Spinal cord (tissue), 10 donors: Measurements from ENCODE around the gene PLB1. TPM values are rescaled to one million over a fixed set of nuclear protein-coding genes. Genes with fewer than 3 reads are reported as not detected.

Experiments used
- DNase-seq, 6 donors: peaks; one replicate each; pipeline versions ENCODE4 v3.0.0 to v3.0.0-alpha.2; 2013 to 2015; ENCODE audit warnings: low spot score in 6 of 6, low read depth in 4 of 6
- H3K27ac ChIP-seq: one replicate; pipeline ENCODE4 v1.5.1; 2013; ENCODE audit warnings: low read depth, low read length, control low read depth
- H3K27me3 ChIP-seq: one replicate; pipeline ENCODE4 v1.6.1; 2013; ENCODE audit warnings: low read length; ENCODE audit not compliant: control insufficient read depth, insufficient read depth
- H3K36me3 ChIP-seq: one replicate; pipeline ENCODE4 v1.6.1; 2013; ENCODE audit warnings: low read length; ENCODE audit not compliant: control insufficient read depth, insufficient read depth
- H3K4me1 ChIP-seq: one replicate; pipeline ENCODE4 v1.6.1; 2013; ENCODE audit warnings: low read length; ENCODE audit not compliant: control insufficient read depth, insufficient read depth
- H3K4me3 ChIP-seq: one replicate; pipeline ENCODE4 v1.5.1; 2013; ENCODE audit warnings: low read depth, low read length, control low read depth
- H3K9me3 ChIP-seq: one replicate; pipeline ENCODE4 v1.6.1; 2013; ENCODE audit warnings: low read length; ENCODE audit not compliant: control insufficient read depth, insufficient read depth
- WGBS: methylation state at CpG from one replicate; pipeline ENCODE4 v1.1.5; 2013; ENCODE audit warnings: missing lambda C conversion rate; ENCODE audit not compliant: insufficient coverage; 5-methylcytosine and 5-hydroxymethylcytosine counted together
- polyA plus RNA-seq, 2 donors: library from polyadenylated mRNA; unstranded; fragments of 120-200 nt; gene quantifications; one replicate each; pipeline ENCODE4 v1.2.1, GENCODE V29; 2013; ENCODE audit not compliant: insufficient read length in 2 of 2
- total RNA-seq, 2 donors: library from RNA; depleted of rRNA in 1 of 2; stranded (reverse); fragments of 120-200 nt in 1 of 2; fragments of >200 nt in 1 of 2; gene quantifications; one replicate each; pipeline versions ENCODE4 v1.2.3 to v1.2.4, GENCODE V29; 2013 to 2014
- donor health status: healthy.

PLB1 gene
- total and polyA plus RNA-seq, 4 donors, result 5.5 to 11.2 (median 10.6) TPM

- no peak overlapping the region for H3K27ac ChIP-seq
- WGBS, result no CpG with 5 or more reads among the region's 2 CpGs
- H3K4me1 ChIP-seq, result peaks cover 6% of the 10 kb centered on the region
- no peaks in the 10 kb centered on the region for H3K27me3 ChIP-seq
- no peaks in the 10 kb centered on the region for H3K9me3 ChIP-seq
- no peaks in the 10 kb centered on the region for H3K36me3 ChIP-seq
- no peak overlapping the region for H3K4me3 ChIP-seq
- DNase-seq, result no peak
Observed at GRCh38 chr2:28601616-28602015, 105.8 kb downstream of the PLB1 start.

- Histone ChIP-seq H3K9me3 (no peaks in the 10 kb centered on the region), H3K36me3 (no peaks in the 10 kb centered on the region), H3K27ac (no peak overlapping the region), H3K4me1 (peaks cover 7% of the 10 kb centered on the region), H3K27me3 (no peaks in the 10 kb centered on the region), H3K4me3 (no peak overlapping the region)
- no peak for DNase-seq
- 89% methylated on average over 5 of the region's 6 CpGs for WGBS
Observed at GRCh38 chr2:28602136-28602660, 106.3 kb downstream of the PLB1 start.

GRCh38 chr2:28602751-28603639, 107.1 kb downstream of the PLB1 start:
- H3K9me3 ChIP-seq, result no peaks in the 10 kb centered on the region
- no peak overlapping the region for H3K4me3 ChIP-seq
- no peak overlapping the region for H3K27ac ChIP-seq
- H3K4me1 ChIP-seq, result peaks cover 12% of the 10 kb centered on the region
- no peak for DNase-seq
- H3K36me3 ChIP-seq, result no peaks in the 10 kb centered on the region
- WGBS, result 89% methylated on average over 3 of the region's 3 CpGs
- no peaks in the 10 kb centered on the region for H3K27me3 ChIP-seq

- Histone ChIP-seq H3K27me3 (no peaks in the 10 kb centered on the region), H3K9me3 (no peaks in the 10 kb centered on the region), H3K4me1 (peaks cover 16% of the 10 kb centered on the region), H3K36me3 (no peaks in the 10 kb centered on the region), H3K4me3 (no peak overlapping the region), H3K27ac (no peak overlapping the region)
- no peak for DNase-seq
- WGBS, result 85% methylated on average over 7 of the region's 10 CpGs
Observed at GRCh38 chr2:28603821-28604220, 108.0 kb downstream of the PLB1 start.

- 88% methylated on average over 9 of the region's 9 CpGs for WGBS
- H3K27me3 ChIP-seq, result no peaks in the 10 kb centered on the region
- no peaks in the 10 kb centered on the region for H3K36me3 ChIP-seq
- no peak overlapping the region for H3K4me3 ChIP-seq
- H3K9me3 ChIP-seq, result no peaks in the 10 kb centered on the region
- peaks cover 16% of the 10 kb centered on the region for H3K4me1 ChIP-seq
- no peak for DNase-seq
- no peak overlapping the region for H3K27ac ChIP-seq
Observed at GRCh38 chr2:28604284-28604843, 108.5 kb downstream of the PLB1 start.

GRCh38 chr2:28606986-28607441, 111.2 kb downstream of the PLB1 start:
- Histone ChIP-seq H3K36me3 (no peaks in the 10 kb centered on the region), H3K27ac (no peak overlapping the region), H3K4me1 (peaks cover 16% of the 10 kb centered on the region), H3K9me3 (no peaks in the 10 kb centered on the region), H3K4me3 (no peak overlapping the region), H3K27me3 (no peaks in the 10 kb centered on the region)
- WGBS, result 64% methylated on average over 4 of the region's 5 CpGs
- no peak for DNase-seq

GRCh38 chr2:28607730-28608499, 112.1 kb downstream of the PLB1 start:
- peak in 2 of 6 donors; percentile 77 to 86 for DNase-seq
- no peaks in the 10 kb centered on the region for H3K36me3 ChIP-seq
- no peaks in the 10 kb centered on the region for H3K27me3 ChIP-seq
- H3K4me1 ChIP-seq, result peaks cover 16% of the 10 kb centered on the region
- 59% methylated on average over 6 of the region's 8 CpGs for WGBS
- no peaks in the 10 kb centered on the region for H3K9me3 ChIP-seq
- no peak overlapping the region for H3K27ac ChIP-seq
- H3K4me3 ChIP-seq, result no peak overlapping the region

- Histone ChIP-seq H3K36me3 (no peaks in the 10 kb centered on the region), H3K27me3 (no peaks in the 10 kb centered on the region), H3K27ac (no peak overlapping the region), H3K9me3 (no peaks in the 10 kb centered on the region), H3K4me3 (no peak overlapping the region), H3K4me1 (peaks cover 16% of the 10 kb centered on the region)
- DNase-seq, result no peak
- WGBS, result 96% methylated on average over 4 of the region's 7 CpGs
Observed at GRCh38 chr2:28608500-28609424, 112.9 kb downstream of the PLB1 start.
